GM21526 (cell line): ENCODE results near the gene INVS.
"Not testable (repeated sequence)": the region's sequence is repeated elsewhere in the genome, so short reads cannot be mapped to it uniquely, and the experiment has no call there.

Experiments used
- ATAC-seq: cut with Tn5 transposase; IDR thresholded peaks from one replicate; pipeline ENCODE4 v1.9.1; 2021; ENCODE audit warnings: moderate library complexity; ENCODE audit not compliant: unreplicated experiment, low FRiP score

Gene INVS

DNA sequence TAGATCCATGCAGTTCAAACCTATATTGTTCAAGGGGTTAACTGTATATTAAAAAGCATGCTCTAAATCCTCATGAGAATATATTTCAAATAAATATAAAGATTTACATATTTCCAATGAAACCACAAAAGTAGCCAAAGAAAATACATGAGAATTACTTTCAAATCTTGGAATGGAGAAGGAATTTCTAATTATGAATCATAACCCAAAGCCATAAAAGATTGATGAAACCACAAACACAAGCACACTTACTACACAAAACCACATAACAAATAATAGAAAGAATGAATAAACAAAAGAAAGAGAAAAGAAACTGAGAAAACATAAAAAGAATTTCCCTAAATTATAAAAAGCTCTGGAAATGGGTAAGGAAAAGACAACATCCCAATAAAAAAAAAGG lies 16.3 kb upstream of the INVS start:
- ATAC-seq, result no peak

DNA sequence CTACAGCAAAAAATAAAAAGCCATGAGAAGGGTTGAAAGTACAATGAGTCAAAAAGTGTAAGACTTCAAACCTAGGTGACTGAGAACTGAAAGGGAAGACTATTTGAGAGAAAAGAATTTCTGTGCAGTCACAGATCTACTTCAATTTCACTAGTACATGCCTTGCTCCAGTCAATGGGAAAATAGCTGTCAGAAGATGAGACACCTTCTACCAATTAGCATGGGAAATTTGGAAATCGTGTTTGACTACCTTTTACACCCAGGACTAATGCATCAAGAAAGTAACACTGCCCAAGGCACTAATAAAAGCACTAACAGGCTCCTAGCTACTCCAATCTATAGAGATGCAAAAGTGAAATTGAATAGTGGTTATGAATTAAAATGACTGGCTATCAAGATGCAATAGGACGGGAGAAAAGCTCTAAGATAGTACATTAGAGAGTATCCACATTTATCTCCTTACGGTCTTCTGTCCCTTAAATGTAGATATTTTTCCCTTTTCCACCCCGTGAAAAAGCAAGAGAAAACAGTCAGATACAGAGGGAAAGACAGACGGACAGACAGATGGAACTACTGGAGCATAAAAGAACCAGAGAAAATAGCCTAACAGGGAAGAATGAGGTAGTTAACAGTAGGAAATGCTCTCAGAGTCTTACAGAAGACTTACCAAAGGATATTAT lies 15.5 kb upstream of the INVS start:
- peak; percentile 36 for ATAC-seq

DNA sequence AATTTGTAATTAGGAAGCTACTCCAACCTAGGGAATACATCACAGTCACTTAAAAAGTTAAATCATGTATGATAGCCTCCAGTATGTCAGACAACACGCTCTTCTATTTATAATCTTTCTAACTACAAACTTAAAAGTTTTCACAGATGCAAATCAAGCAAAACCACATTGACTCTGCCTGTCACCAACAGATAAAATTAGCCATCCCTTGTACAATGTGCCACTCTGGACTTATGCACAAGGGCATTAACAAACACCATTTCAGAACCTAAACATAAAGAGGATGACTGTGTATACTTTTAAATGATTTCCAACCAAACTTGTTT lies 15.0 kb upstream of the INVS start:
- peak; percentile 40 for ATAC-seq

DNA sequence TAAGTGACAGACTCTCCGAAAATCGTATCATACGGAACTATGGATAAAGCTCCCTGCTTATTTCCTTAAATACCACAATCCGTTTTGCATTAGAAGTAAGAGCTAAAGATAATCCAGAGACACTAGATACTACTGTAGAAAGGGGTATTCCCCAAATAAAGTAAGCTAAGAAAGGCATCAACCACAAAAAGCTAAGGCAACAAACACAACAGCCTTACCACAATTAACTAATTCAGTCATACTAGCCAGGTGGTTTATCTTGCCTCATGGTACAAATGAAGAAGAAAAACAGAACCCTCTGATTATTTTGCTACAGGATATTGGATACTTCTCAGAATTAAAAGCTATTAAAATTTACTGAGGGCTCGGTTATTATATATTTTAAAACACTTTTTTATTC lies 14.3 kb upstream of the INVS start:
- peak; percentile 80 for ATAC-seq

DNA sequence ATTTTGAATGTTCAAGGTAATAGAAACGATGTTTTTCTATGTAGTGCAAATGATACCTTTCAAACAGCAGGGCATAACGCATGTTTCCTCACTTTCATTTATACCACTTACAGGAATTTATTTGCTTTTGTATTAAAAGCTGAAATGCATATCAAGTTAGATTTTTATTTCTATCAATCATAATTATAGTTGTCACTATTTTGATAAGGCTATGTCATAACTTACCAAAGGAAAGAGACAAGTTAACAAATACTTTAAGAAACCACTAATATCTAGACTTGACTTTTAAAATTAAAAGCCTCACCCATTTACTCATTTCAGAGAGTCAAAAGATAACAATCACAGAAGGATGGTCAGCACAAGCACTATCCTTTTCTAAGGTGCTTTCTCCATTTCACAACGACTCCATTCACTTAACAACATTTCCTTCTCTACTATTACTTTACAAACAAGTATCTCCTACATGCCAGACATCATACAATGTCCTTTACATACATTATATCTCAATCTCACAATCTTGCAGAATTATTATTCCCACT lies 12.9 kb upstream of the INVS start:
- ATAC-seq, result no peak

DNA sequence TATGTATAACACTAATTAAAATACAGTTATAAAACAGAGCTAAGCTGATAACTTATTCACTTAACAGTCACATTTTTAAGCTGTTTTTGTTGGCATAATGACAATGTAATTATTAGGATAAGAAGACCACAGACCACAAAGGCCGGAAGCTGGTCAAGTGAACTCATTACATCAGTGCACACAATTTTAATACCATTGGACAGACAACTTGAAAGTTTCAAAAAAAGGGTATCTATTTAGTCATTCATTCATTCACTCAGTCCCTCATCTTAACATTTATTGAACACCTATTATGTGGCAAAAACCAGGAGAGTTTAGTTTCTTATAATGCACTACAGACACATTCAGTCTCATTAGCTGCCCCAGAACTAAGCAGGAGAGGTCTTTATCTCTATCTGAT lies 11.8 kb upstream of the INVS start:
- ATAC-seq, result no peak

DNA sequence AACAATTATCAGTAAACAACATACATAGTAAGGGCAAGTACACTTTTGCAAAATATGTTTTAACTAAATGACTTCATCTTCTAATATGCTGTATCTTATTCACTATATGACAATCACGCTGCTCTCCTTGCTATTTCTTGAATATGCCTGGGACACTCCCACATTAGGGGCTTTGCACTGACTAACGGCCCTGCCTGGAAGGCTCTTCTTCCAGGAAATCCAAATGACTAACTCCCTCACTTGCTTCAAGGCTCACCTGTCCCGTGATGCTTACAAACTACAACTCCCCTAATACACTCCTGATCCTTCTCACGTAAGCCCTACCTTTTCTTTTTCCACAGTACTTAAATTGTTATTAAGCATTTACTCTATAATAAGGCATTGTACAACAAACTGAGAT lies 10.8 kb upstream of the INVS start:
- no peak for ATAC-seq

DNA sequence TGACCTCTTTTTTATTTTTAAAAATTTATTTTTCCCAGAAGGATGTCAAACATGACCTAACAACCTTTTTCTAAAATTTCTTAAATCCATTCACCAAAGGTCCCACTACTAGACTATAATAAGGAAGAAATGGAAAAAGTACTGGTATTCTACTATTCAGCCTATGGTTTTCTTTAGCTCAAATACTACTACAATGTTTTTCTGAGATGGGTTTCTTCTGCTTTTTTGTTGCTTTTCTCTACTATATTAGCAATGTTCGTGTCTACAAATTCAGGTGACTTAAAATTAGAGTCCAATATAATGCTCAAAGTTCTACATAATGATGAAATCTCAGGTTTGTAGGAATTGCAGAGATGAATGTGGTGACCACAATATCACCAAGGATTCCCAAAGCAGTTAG lies 8.2 kb upstream of the INVS start:
- no peak for ATAC-seq

DNA sequence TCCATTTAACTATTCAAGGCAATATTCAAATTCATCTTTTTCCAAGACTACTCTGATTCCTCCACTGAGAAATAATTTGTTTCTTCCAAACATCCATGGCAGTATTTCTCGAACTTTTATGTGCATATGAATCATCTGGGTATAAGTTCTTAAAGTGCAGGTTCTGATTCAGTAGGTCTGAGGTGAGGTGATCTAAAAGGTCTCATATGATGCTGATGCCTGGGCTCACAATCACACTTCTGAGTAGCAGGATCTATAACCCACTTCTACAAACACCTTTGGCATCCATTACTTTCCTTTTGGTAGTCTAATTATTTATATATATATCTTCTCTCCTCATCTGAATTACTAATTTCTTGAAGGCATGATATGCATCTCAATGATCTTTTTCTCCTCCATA lies 7.4 kb upstream of the INVS start:
- ATAC-seq, result no peak

DNA sequence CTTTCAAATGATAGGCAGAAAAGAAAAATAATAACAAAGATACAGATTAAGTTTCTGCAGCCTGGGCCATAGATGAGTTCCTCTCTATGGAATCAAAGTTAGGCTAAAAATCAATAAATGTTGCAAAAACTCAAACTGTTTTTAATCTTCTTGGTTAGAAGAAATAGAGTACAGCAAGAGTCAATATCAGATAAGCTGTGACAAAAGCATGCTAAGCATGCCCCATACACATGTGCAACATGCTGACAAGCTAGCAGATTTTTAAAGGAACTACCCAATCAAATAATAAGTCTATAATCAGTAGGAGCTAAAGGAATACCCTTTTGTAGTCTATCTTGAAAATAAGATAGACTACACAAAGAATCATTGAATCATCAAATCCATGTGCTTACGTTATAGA lies 7.0 kb upstream of the INVS start:
- ATAC-seq, result no peak

DNA sequence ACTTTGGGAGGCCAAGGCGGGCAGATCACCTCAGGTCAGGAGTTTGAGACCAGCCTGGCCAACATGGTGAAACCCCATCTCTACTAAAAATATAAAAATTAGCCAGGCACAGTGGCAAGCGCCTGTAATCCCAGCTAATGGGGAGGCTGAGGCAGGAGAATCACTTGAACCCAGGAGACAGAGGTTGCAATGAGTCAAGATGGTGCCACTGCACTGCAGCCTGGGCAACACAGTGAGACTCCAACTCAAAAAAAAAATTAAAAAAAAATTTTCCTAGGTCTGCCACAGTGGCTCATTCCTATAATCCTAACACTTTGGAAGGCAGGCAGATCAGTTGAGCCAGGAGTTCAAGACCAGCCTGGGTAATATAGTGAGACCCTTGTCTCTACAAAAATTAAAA lies 4.6 kb upstream of the INVS start:
- not testable (repeated sequence) for ATAC-seq

DNA sequence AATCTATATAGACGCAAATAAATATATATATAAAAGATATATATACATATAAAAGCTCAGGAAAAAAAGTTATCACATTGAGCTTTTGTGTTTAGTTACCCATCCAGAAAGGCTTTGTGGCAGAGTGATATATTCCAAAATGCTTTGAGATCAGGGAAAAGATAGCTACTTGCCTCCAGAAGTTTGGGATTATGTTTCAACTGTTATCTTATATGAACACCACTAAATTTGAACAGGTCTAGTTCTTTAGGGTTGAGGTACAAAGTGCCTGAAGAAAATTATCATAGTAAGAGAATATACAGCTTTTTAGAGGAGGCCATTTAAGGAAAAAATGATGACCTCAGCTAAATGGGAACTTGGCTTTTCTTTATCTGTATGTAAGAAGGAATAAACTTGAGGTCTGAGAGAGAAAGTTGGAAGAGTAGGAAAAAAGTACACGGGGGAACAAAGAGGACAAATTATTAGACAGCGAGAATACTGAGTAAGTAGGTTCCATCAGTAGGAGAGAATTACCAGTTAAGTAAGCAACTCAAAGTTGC lies 2.6 kb upstream of the INVS start:
- no peak for ATAC-seq

DNA sequence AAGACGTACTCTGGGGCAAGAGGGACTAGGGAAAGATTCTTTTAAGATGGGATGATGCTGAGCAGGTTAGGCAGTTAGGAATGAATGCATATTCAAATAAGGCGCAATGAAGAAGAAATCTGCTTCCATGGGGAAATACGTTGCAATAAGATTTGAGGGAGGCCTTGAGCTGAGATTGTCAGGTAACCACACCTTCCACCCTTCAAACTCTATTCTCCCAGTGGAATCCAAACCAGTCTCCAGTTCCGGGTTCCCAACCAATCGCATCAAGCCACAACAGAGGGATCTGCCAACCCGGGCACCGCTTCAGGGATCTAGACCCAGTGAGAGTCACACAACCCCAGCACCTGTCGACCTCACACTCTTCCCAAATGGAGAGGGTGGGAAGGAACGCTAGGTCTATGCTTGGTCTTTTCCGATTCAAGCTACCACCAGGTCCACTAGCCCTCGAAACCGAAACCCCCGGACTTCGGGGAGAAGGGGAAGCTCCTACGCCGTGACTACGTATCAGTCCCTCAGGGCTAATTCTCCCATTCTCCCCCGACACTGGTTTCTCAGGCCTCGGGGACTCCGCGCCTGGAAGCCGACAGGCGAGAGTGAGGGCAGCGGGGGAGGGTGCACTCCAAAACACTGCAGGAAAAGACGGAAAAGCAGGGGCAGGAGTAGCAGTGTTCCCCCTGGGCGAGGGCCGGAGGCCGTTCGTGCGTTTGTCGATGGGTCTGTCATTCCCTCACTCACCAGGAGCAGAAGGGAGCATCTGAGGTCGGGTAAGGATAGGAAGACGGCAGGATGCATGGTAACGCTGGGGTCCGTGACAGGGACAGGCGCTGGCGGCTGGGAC lies 777 bp upstream of the INVS start:
- ATAC-seq, result peak; percentile 16

DNA sequence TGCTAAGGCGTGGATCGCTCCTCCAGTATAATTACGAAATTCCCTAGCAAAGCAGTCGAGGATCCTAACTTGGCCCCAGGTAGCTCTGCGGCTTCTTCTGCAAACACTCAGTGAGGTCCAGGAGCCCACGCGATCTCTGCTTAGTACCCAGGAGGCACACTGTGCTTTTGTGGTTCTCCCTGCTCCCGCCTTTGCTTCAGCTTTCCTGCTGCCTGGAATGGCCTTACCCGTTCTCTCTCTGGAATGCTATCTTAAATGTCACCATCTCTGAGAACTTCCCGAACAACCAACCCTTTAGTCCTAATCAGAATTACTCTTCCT lies 639 bp downstream of the INVS start:
- ATAC-seq, result peak; percentile 5

DNA sequence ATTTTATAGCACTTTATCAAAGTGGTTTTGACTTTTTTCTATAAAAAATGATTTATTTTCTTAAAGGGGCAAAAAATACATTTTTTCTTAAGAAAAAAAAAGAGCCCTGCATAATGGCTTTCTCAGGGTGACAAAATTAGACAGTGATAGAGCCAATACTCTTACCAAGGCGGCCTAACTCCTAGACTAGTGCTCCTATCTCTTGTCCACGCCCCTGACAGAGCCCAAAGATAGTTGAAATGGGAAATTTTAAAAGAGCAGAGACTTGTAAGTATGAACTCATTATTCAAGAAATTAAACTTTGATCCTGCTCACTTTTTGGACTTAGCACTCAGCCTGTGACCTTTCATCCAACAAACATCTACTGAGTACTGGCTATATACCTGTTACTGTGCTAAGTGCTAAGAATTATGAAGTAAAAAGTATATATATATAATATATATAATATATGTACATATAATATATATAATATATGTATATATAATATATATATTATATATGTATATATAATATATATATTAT lies 1.2 kb downstream of the INVS start:
- ATAC-seq, result no peak

DNA sequence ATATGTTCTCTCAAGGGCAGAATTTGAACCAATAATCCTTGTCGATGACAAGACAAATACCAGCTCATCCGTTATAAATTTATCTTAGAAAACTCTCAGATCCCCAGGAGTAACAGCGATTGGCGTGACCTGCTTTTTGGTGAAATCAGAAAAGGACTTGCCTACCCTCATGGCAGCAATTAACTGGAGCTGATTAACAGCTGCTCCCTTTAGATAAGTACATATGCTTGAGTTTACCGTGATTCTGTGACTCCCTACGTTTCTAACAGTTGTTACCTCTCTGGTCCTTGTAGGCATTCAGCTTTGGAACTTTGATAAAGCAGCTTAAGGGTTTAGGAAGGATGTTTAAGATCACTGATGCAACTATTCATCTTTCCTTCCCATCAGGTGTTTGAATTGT lies 2.6 kb downstream of the INVS start:
- no peak for ATAC-seq

DNA sequence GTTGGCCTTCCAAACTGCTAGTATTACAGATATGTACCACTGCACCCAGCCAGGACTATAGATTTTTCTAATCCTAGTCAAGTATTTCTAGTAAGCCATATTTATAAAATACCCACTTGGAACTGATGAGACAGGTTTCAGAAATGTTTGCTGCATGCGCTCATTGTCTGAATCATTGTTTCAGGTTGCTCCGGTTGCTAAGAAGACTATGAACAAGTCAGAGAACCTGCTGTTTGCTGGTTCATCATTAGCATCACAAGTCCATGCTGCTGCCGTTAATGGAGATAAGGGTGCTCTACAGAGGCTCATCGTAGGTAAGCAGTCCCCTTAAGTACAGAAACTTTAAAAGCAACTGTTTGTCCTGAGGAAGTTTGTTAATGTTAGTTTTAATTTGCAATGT lies 5.3 kb downstream of the INVS start:
- ATAC-seq, result no peak

DNA sequence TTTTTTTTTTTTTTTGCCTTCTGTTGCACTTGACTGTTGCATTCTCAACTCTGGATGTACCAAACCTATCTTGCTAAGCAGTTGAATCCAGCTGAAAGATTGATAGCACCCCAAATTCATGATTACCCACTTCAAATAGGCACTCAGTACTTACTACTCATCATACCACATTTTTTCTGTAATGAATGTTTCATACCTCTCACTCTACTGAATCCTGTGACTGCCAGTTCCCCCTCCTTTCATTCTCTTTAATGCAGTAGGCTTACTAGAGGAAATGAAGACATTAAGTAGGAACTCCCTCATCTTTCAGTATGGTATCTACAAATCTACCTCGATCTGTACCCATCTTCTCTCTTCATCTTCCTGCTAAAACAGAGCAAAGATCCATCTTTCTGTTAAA lies 6.8 kb downstream of the INVS start:
- ATAC-seq, result no peak

DNA sequence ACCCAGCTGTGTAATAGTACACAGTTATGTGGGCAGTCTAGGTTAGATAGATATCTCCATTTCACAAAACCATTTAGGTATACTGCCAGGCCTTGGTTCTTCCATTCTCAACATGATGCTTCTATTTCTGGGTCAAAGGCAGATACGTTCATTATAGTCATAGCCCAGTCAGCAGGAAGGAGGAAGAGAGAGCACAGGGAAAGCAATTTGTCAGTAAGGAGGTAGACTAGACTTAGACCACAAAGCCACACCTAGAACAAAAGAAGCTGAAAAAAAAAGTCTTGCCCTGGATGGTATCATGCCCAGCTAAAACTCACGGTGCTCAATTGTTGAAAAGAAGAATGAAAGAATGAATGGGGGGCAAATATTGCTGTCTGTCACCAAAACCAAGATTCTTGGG lies 7.6 kb downstream of the INVS start:
- ATAC-seq, result no peak

DNA sequence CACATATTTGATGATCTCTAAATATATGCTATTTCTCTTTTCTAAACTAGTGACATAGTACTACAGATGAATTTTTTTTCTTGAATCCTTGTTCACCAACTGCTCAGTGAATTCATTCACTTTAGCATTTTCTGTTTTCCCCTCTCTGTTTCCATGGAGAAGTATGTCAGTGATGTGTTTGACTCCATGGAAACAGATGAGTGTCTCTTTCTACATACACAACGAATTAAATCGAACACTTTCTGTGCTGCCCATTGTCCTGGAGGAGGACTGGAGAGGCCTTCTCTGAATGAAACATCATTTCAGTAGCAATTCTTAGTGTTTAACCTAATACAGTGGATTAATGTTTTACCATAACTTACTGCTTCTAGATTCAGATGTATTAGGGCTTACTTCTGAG lies 9.5 kb downstream of the INVS start:
- ATAC-seq, result no peak

DNA sequence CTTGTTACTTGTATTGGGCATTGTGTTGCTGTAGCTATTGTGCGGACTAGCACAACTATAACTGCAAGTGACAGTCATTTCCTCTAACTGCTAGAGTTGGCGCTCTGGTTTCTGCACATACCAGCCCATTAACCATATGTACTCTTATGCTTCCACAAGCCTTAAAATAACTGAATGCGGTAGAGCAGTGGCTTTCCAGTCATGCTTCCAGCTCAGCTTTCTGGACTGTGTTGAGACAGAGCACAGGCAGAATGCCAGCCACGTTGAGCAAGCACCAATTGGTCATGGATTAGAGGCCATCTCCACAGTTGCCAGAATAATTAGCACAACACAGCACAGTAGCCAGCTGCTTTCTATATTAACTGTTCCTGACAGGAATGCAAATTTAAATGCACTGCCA lies 12.2 kb downstream of the INVS start:
- ATAC-seq, result no peak
